ENCODE data around the gene C11orf58.

DNA sequence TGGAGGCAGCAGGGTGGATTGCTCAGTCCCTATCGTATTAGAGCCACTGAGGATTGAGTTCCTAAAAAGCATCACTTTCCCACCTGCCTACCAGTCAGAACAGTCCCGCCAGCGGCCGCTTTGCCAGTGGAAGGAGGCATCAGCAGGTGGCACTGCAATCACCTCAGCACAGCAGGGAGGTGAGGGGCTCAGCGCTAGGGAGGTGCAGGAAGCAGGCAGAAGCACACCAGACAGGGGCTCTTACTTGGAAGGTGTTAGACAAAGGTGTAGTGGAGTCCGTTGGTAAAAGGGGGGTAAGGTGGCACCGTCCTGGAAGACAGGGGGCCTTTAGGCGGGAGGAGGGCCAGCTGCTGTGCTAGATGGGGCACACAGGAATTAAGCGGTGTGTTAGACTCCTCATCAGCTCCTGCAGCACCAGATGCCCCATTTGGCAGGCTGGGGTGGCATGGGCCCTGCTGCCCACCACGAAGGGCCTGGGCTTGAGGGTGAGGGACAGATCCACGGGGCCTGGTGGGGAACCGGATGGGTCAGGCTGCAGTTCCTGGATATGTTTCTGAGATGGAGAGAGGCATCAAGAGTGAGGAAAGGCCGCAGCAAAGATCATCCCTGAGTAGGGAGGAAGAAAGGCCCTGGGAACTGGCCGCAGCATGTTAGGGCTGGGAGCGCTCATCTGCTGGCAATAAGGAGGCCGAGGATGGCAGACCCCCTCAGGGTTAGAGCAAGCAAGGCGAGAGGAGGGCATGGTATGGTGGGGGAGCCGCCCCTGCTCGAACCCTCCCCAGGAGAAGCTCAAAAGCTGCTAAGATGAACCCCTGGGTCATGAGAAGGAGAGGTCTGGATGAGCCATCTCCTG lies 42.5 kb downstream of the C11orf58 start:
- TF ChIP-seq CTCF (IDR thresholded peaks at IDR 0.05; ENCODE audit: poor library complexity) = no peak
- no peak for TF ChIP-seq EZH2 (IDR thresholded peaks at IDR 0.05; ENCODE audit: borderline replicate concordance)

Measured in hepatocyte (in vitro differentiated cells).